Activated CD4-positive, alpha-beta T cell treated with anti-CD3 and anti-CD28 coated beads, Interleukin-2, amount 10 ng/mL, durations not matched to agents 24 days and 14 days (primary cell): ENCODE data around the gene SMPD2. TPM values are rescaled to one million over a fixed set of nuclear protein-coding genes. Genes with fewer than 3 reads are reported as not detected.

ENCODE experiments used
- DNase-seq: peaks from one replicate; pipeline ENCODE4 v3.0.0; 2022
- H3K27ac Mint-ChIP-seq: one replicate; pipeline ENCODE4 v1.8.0; 2022; ENCODE audit warnings: mild to moderate bottlenecking, mixed read lengths
- H3K27me3 Mint-ChIP-seq: one replicate; pipeline ENCODE4 v1.8.0; 2022; ENCODE audit warnings: mixed read lengths
- H3K36me3 Mint-ChIP-seq: one replicate; pipeline ENCODE4 v1.8.0; 2022; ENCODE audit warnings: low read depth, mild to moderate bottlenecking, mixed read lengths
- H3K4me1 Mint-ChIP-seq: one replicate; pipeline ENCODE4 v1.8.0; 2021; ENCODE audit warnings: mixed read lengths
- H3K4me3 Mint-ChIP-seq: one replicate; pipeline ENCODE4 v1.8.0; 2022; ENCODE audit warnings: mild to moderate bottlenecking, moderate library complexity, mixed read lengths
- H3K9me3 Mint-ChIP-seq: one replicate; pipeline ENCODE4 v1.8.0; 2021; ENCODE audit warnings: mixed read lengths
- intact Hi-C: fragments of 100-400 bp; cut with micrococcal nuclease; formaldehyde crosslinking; loops from one replicate; pipeline ENCODE4 v1.15.1; 2023
- total RNA-seq: library from RNA; stranded (reverse); gene quantifications from 2 replicates; pipeline ENCODE4 v1.2.3, GENCODE V29; 2022

Gene SMPD2
- total RNA-seq, 1 donor from 2014 or later: 20.5 TPM

- Mint-ChIP-seq H3K4me1 (peaks cover 29% of the 10 kb centered on the region), H3K36me3 (no peaks in the 10 kb centered on the region), H3K27me3 (peaks cover 3% of the 10 kb centered on the region), H3K27ac (peak overlapping the region; percentile 86), H3K4me3 (peak overlapping the region; percentile 51), H3K9me3 (no peaks in the 10 kb centered on the region)
- peak; percentile 84 for DNase-seq
- intact Hi-C loops: no loop called here
Measured at GRCh38 chr6:109491207-109491938, 50.8 kb downstream of the SMPD2 start.

Other genes starting within 250 kb of the SMPD2 start
- 256 and 264 TPM in 2 replicates for gene CD164, start 58.3 kb upstream of the SMPD2 start, total RNA-seq
- not detected in 2 replicates for gene PPIL6, start 96 bp upstream of the SMPD2 start, total RNA-seq
- 41.4 and 42.5 TPM in 2 replicates for gene MICAL1, start 15.0 kb downstream of the SMPD2 start, total RNA-seq
- 18.9 and 19.6 TPM in 2 replicates for gene ZBTB24, start 42.5 kb downstream of the SMPD2 start, total RNA-seq